ENCODE data around the gene OLFML2A. TPM values are rescaled to one million over a fixed set of nuclear protein-coding genes. Genes with fewer than 3 reads are reported as not detected.

OLFML2A gene
- polyA plus RNA-seq, 3 donors = 0.03 to 0.25 TPM; not detected in 1

DNA sequence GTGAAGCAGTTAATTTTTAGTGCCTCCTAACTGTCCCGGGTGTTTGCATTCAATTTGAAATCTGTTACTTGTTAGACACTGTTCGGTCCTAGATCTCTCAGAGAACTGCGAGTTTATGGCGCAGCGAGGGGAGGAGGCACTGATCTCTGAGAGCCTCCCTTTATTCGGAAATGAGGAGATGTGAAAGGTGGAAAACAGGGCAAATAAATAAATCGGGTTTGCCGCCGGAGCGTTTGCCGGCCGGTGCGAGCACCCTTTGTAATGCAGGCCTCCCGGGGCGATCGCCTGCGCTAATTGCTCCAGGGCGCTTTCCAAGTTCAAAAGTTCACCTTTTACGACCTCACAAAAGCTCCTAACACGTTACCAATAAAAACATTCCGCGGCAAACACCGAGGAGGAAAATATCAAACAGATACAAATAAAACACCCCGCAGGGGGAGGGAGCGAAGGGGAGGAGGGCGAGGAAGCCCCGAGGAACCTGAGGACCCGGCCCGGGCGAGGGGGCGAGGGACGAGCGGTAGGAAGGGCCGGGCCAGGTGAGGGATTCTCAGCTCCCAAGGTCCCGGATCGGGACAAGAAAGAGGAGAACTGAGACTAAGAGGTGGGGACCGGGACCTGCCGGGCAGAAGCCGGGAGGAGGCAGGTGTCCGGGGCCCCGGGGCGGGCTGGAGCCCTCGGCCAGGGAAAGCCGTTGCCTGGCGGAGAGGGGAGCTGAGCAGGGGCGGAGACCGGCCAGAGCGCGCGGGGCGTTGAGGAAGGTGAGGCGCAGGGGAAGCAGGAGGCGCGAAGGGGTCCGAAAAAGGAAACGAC is 7.2 kb upstream of the OLFML2A start:
- Mint-ChIP-seq H3K4me3 (peak overlapping the region; percentile 96 to 99), H3K27ac (peak overlapping the region; percentile 68 to 88 (median 75)), H3K36me3 (peaks cover 0 to 7% of the 10 kb centered on the region in 2 donors), H3K9me3 (peaks cover 0 to 3% (median 0%) of the 10 kb centered on the region in 7 donors), H3K27me3 (ENCODE audit: low read depth in 3 of 3) (peaks cover 14 to 24% (median 22%) of the 10 kb centered on the region in 3 donors), H3K4me1 (peaks cover 60% of the 10 kb centered on the region)
- H3K9ac ChIP-seq (ENCODE audit: insufficient read depth, low read length, poor library complexity, severe bottlenecking) = peak overlapping the region; percentile 81
- intact Hi-C loops (cut with micrococcal nuclease) = loop anchor here (5.0 to 10.0 kb wide), 4 partner anchors 173 to 375 kb away; partner anchors contain the start of genes GOLGA1 (in 2 of the 2) and SCAI (in 2 of the 2)
- no peak for DNase-seq
- H3K36me3 ChIP-seq (replicated peaks in 1 of 2; ENCODE audit: control insufficient read depth in 1 of 2, insufficient read depth in 2 of 2, low read length in 2 of 2) = no peaks in the 10 kb centered on the region
- no peaks in the 10 kb centered on the region for H3K9me3 ChIP-seq (replicated peaks in 1 of 2; ENCODE audit: control insufficient read depth in 1 of 2, insufficient read depth in 1 of 2, low read length in 2 of 2)
- peak overlapping the region; percentile 85 for H2AFZ ChIP-seq (ENCODE audit: insufficient read depth, low read depth, low read length, poor library complexity, severe bottlenecking)
- H3K79me2 ChIP-seq (ENCODE audit: insufficient read depth, low read length) = peaks cover 26% of the 10 kb centered on the region
- no peak overlapping the region for H3K27ac ChIP-seq (ENCODE audit: low read depth in 1 of 2, low read length in 2 of 2)
- 1% methylated on average over 39 of the region's 56 CpGs for WGBS (ENCODE audit: insufficient coverage)
- H4K20me1 ChIP-seq (ENCODE audit: insufficient read depth, low read length) = peaks cover 13% of the 10 kb centered on the region
- TF ChIP-seq, protein P1, sequence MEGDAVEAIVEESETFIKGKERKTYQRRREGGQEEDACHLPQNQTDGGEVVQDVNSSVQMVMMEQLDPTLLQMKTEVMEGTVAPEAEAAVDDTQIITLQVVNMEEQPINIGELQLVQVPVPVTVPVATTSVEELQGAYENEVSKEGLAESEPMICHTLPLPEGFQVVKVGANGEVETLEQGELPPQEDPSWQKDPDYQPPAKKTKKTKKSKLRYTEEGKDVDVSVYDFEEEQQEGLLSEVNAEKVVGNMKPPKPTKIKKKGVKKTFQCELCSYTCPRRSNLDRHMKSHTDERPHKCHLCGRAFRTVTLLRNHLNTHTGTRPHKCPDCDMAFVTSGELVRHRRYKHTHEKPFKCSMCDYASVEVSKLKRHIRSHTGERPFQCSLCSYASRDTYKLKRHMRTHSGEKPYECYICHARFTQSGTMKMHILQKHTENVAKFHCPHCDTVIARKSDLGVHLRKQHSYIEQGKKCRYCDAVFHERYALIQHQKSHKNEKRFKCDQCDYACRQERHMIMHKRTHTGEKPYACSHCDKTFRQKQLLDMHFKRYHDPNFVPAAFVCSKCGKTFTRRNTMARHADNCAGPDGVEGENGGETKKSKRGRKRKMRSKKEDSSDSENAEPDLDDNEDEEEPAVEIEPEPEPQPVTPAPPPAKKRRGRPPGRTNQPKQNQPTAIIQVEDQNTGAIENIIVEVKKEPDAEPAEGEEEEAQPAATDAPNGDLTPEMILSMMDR (IDR thresholded peaks at IDR 0.05) = no peak
- H3K4me1 ChIP-seq (ENCODE audit: control insufficient read depth in 1 of 2, insufficient read depth in 2 of 2, low read length in 2 of 2) = peaks cover 34 to 58% of the 10 kb centered on the region in 2 donors
- H3K4me2 ChIP-seq (replicated peaks; ENCODE audit: extremely low read depth, low read length, poor library complexity, severe bottlenecking) = peak overlapping the region; percentile 99
- H3K27me3 ChIP-seq (ENCODE audit: control insufficient read depth in 2 of 2, insufficient read depth in 2 of 2, low read length in 2 of 2) = peaks cover 0 to 16% of the 10 kb centered on the region in 2 donors
- peak overlapping the region; percentile 74 to 97 (median 95) for H3K4me3 ChIP-seq (replicated peaks in 1 of 3; ENCODE audit: low read depth in 2 of 3, low read length in 3 of 3)

DNA sequence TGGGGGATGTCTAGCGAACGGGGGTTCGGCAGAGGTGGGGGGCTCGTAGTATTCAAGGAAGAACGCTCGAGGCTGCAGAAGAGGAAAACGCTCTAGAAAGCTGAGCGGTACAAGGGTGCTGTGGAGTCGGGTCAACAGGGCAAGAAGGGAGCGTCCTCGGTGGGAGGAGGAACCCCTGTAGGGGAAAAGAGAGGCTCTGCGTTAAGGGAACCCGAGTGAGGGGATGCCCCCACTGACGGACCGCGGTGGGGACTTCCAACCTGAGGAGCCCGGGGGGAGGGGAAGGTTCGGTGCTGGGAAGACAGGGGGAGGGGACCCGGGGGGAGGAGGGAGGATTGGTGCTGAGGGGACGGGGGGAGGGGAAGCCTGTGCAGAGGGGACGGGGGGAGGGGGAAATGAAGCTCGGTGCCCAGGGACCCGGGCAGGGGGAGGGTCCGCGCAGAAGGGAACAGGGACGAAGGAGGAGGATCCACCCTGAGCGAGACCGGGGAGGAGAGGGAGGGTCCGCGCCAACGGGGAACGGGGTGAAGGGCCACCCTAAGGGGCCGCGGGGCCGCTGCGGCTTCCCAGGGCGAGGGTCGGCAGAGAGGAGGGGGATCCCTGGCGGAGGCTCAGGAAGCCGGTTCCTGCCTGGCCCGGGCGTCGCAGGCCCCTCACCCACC is 6.4 kb upstream of the OLFML2A start:
- 0% methylated on average over 34 of the region's 43 CpGs for WGBS (ENCODE audit: insufficient coverage)
- H3K27ac ChIP-seq (ENCODE audit: low read depth in 1 of 2, low read length in 2 of 2) = peak overlapping the region in 1 of 2 donors; percentile 91

More for the DNA sequence above, 6.4 kb upstream of the OLFML2A start:
- Histone ChIP-seq H3K9me3 (replicated peaks in 1 of 2; ENCODE audit: control insufficient read depth in 1 of 2, insufficient read depth in 1 of 2, low read length in 2 of 2) (no peaks in the 10 kb centered on the region), H3K4me2 (replicated peaks; ENCODE audit: extremely low read depth, low read length, poor library complexity, severe bottlenecking) (peak overlapping the region; percentile 99), H3K9ac (ENCODE audit: insufficient read depth, low read length, poor library complexity, severe bottlenecking) (peak overlapping the region; percentile 81), H3K4me1 (ENCODE audit: control insufficient read depth in 1 of 2, insufficient read depth in 2 of 2, low read length in 2 of 2) (peaks cover 40 to 66% of the 10 kb centered on the region in 2 donors), H3K4me3 (replicated peaks in 1 of 3; ENCODE audit: low read depth in 2 of 3, low read length in 3 of 3) (peak overlapping the region; percentile 74 to 97 (median 95)), H3K79me2 (ENCODE audit: insufficient read depth, low read length) (peaks cover 26% of the 10 kb centered on the region), H3K27me3 (ENCODE audit: control insufficient read depth in 2 of 2, insufficient read depth in 2 of 2, low read length in 2 of 2) (peaks cover 0 to 16% of the 10 kb centered on the region in 2 donors), H4K20me1 (ENCODE audit: insufficient read depth, low read length) (peaks cover 13% of the 10 kb centered on the region), H3K36me3 (replicated peaks in 1 of 2; ENCODE audit: control insufficient read depth in 1 of 2, insufficient read depth in 2 of 2, low read length in 2 of 2) (no peaks in the 10 kb centered on the region), H2AFZ (ENCODE audit: insufficient read depth, low read depth, low read length, poor library complexity, severe bottlenecking) (peak overlapping the region; percentile 85)
- peak; percentile 25 to 80 (median 32) for DNase-seq
- Mint-ChIP-seq H3K27ac (peak overlapping the region; percentile 68 to 88 (median 75)), H3K36me3 (peaks cover 0 to 7% of the 10 kb centered on the region in 2 donors), H3K9me3 (peaks cover 0 to 3% (median 0%) of the 10 kb centered on the region in 7 donors), H3K4me3 (peak overlapping the region; percentile 96 to 99), H3K27me3 (ENCODE audit: low read depth in 3 of 3) (peaks cover 14 to 26% (median 22%) of the 10 kb centered on the region in 3 donors), H3K4me1 (peaks cover 63% of the 10 kb centered on the region)
- TF ChIP-seq, protein P1 (IDR thresholded peaks at IDR 0.05) = no peak
- intact Hi-C loops (cut with micrococcal nuclease) = loop anchor here (5.0 to 10.0 kb wide), 4 partner anchors 172 to 374 kb away; partner anchors contain the start of genes GOLGA1 (in 2 of the 2) and SCAI (in 2 of the 2)
